HK-2 (cell line): Measurements from ENCODE around the gene CRLF3.
"Not testable (repeated sequence)": the region's sequence is repeated elsewhere in the genome, so short reads cannot be mapped to it uniquely, and the experiment has no call there.

Source experiments
- DNase-seq: peaks from one replicate; pipeline ENCODE4 v3.0.0-alpha.2; 2018; ENCODE audit not compliant: unreplicated experiment

Gene CRLF3

GRCh38 chr17:30735644-30736043, 88.8 kb downstream of the CRLF3 start:
- DNase-seq = not testable (repeated sequence)

- not testable (repeated sequence) for DNase-seq
Observed at GRCh38 chr17:30735206-30735605, 89.3 kb downstream of the CRLF3 start.

- not testable (repeated sequence) for DNase-seq
Observed at GRCh38 chr17:30734153-30734552, 90.3 kb downstream of the CRLF3 start.
